Kidney (tissue), 14 donors: ENCODE measurements around the gene CXCL17. TPM values are rescaled to one million over a fixed set of nuclear protein-coding genes. Genes with fewer than 3 reads are reported as not detected.

ENCODE experiments used
- DNase-seq, 5 donors: peaks; one replicate each; pipeline ENCODE4 v3.0.0-alpha.2; 2013 to 2020
- FAIRE-seq: peaks from 2 replicates; lab custom pipeline; 2012; peaks lifted over from hg19 to GRCh38; lab: Jason Lieb, UNC
- H3K27ac ChIP-seq, 2 donors: one replicate each; pipeline ENCODE4 v1.7.0; 2013; ENCODE audit warnings: low read depth in 2 of 2, low read length in 2 of 2, inconsistent platforms in 1 of 2
- H3K27me3 ChIP-seq: one replicate; pipeline ENCODE4 v1.7.1; 2013; ENCODE audit warnings: low read length, inconsistent platforms; ENCODE audit not compliant: control insufficient read depth, insufficient read depth
- H3K36me3 ChIP-seq, 3 donors: one replicate each; pipeline versions ENCODE4 v1.7.0 to v1.7.1; 2013; ENCODE audit warnings: low read length in 3 of 3, control low read depth in 1 of 3, inconsistent platforms in 1 of 3; ENCODE audit not compliant: insufficient read depth in 3 of 3, control insufficient read depth in 2 of 3
- H3K4me1 ChIP-seq, 3 donors: one replicate each; pipeline versions ENCODE4 v1.7.0 to v1.7.1; 2013; ENCODE audit warnings: low read length in 3 of 3, inconsistent platforms in 1 of 3, low read depth in 1 of 3; ENCODE audit not compliant: control insufficient read depth in 2 of 3, insufficient read depth in 2 of 3
- H3K4me3 ChIP-seq, 3 donors: one replicate each; pipeline versions ENCODE4 v1.7.0 to v1.8.1; 2013; ENCODE audit warnings: low read length in 3 of 3, control low read depth in 1 of 3, inconsistent platforms in 1 of 3
- H3K9ac ChIP-seq, 3 donors: one replicate each; pipeline versions ENCODE4 v1.7.0 to v1.7.1; 2013; ENCODE audit warnings: low read length in 3 of 3, control low read depth in 1 of 3, inconsistent platforms in 1 of 3
- H3K9me3 ChIP-seq, 3 donors: one replicate each; pipeline versions ENCODE4 v1.7.0 to v1.7.1; 2013; ENCODE audit warnings: low read length in 3 of 3, control low read depth in 1 of 3, inconsistent platforms in 1 of 3; ENCODE audit not compliant: control insufficient read depth in 2 of 3, insufficient read depth in 1 of 3
- intact Hi-C: fragments of 100-400 bp; cut with DNase I; formaldehyde crosslinking; loops from one replicate; pipeline ENCODE4 v1.11.1; 2022
- polyA plus RNA-seq: library from polyadenylated mRNA; stranded (reverse); fragments of 350-450 nt; fragmentation: Illumina TruSeq; extraction: RNeasy Lipid Tissue Mini Kit (QIAGEN cat#74804); gene quantifications from one replicate; pipeline ENCODE4 v1.2.3, GENCODE V29; 2014; ENCODE audit warnings: low read depth, low replicate concordance; ENCODE audit not compliant: insufficient read depth
- total RNA-seq: library from RNA; stranded (reverse); fragmentation: NEBNext Ultra II Directional; extraction: Animal tissue kit (Norgen Biotek cat#: 25700); gene quantifications from one replicate; pipeline ENCODE4 v1.2.1, GENCODE V29; 2021
- TF ChIP-seq, protein P1 (sequence below): IDR thresholded peaks from 3 replicates; pipeline ENCODE4 v1.5.1; 2012; ENCODE audit warnings: mild to moderate bottlenecking, moderate library complexity, borderline replicate concordance; ENCODE audit not compliant: insufficient read depth; ENCODE audit errors: extremely low read depth
- donor health status: control.
- donor health status: control.
- donor health status: control.
- donor health status: control.
- donor health status: control.
- donor health status: DM: yes; HTN: yes; CAD: no.
- donor health status: Normal renal cell carcinoma (clear cell type).

The CXCL17 gene
- total and polyA plus RNA-seq, 2 donors from 2014 or later, result not detected

DNA sequence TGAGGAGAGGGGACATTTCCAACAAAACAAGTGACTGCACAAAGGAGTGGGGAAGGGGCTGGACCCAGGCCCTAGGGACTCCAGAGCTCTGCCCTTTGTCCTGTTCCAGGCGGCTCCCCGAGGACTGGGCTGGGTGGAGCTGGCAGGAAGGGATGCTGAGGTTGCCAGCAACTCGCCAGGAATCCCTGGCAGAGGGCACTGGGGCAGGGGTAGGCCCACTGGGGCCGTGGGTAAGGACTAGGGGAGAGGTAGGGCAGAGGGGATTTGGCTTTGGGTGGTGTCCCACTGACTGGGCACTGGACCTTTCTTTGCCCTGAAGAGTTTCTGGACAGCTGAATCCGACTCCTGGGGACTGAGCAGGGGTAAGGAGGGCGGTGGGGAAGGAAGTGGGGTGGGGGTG is 23.4 kb downstream of the CXCL17 start:
- Histone ChIP-seq H3K27ac (no peak overlapping the region), H3K27me3 (no peaks in the 10 kb centered on the region), H3K9me3 (no peaks in the 10 kb centered on the region), H3K36me3 (no peaks in the 10 kb centered on the region), H3K4me3 (no peak overlapping the region), H3K9ac (no peak overlapping the region), H3K4me1 (peaks cover 0 to 14% (median 8%) of the 10 kb centered on the region in 3 donors)
- intact Hi-C loops, result no loop called here
- TF ChIP-seq, protein P1, sequence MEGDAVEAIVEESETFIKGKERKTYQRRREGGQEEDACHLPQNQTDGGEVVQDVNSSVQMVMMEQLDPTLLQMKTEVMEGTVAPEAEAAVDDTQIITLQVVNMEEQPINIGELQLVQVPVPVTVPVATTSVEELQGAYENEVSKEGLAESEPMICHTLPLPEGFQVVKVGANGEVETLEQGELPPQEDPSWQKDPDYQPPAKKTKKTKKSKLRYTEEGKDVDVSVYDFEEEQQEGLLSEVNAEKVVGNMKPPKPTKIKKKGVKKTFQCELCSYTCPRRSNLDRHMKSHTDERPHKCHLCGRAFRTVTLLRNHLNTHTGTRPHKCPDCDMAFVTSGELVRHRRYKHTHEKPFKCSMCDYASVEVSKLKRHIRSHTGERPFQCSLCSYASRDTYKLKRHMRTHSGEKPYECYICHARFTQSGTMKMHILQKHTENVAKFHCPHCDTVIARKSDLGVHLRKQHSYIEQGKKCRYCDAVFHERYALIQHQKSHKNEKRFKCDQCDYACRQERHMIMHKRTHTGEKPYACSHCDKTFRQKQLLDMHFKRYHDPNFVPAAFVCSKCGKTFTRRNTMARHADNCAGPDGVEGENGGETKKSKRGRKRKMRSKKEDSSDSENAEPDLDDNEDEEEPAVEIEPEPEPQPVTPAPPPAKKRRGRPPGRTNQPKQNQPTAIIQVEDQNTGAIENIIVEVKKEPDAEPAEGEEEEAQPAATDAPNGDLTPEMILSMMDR, result no peak
- DNase-seq (peak in 1 of 5 donors; percentile 68), FAIRE-seq (no peak)

DNA sequence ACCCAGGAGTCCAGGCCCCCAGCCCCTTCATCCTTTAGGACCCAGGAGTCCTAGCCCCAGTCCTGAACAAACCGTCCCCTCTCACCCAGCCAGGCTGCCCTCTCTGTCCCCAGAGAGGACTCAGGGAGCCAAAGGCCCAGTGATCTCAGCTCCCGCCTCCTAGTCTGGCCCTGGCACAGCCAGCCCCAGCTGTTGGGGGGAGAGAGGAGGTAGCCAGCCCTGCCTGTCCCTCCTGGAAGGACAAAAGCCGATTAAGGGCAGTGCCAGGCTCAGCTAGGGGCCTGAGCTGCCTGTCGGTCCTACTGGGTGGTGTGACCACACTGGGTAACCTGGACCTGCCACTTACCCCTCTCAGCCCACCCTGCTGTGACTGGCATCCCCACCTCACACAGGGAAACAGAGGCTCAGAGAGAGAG is 30.1 kb downstream of the CXCL17 start:
- no peak for FAIRE-seq
- intact Hi-C loops, result no loop called here
- H3K27me3 ChIP-seq, result no peaks in the 10 kb centered on the region
- no peaks in the 10 kb centered on the region for H3K9me3 ChIP-seq
- TF ChIP-seq, protein P1, result no peak
- peak in 1 of 5 donors; percentile 45 for DNase-seq
- no peak overlapping the region for H3K4me3 ChIP-seq
- H3K36me3 ChIP-seq, result no peaks in the 10 kb centered on the region
- no peak overlapping the region for H3K27ac ChIP-seq
- H3K4me1 ChIP-seq, result no peaks in the 10 kb centered on the region
- no peak overlapping the region for H3K9ac ChIP-seq

DNA sequence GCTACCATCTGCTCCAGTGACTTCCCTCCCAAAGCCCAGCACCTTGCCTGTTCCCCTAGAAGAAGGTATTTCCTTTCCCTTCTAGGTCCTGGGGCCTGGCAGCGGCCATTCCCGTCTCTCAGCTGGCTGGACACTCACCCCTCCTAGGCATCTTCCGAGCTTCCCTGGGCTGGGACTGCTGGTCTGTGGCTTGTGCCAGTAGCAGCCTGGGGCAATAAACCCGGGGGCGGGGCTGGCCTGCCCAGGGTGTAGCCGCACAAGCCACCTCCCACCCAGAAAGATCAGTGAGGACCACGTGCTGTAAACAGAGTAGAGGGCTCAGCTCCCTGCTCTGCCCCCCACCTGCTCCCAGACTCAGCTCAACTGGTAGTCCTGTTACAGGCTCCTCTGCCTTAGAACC is 30.5 kb downstream of the CXCL17 start:
- FAIRE-seq, result no peak
- Histone ChIP-seq H3K4me3 (no peak overlapping the region), H3K9ac (no peak overlapping the region), H3K36me3 (no peaks in the 10 kb centered on the region), H3K9me3 (no peaks in the 10 kb centered on the region), H3K4me1 (no peaks in the 10 kb centered on the region), H3K27me3 (no peaks in the 10 kb centered on the region), H3K27ac (no peak overlapping the region)
- intact Hi-C loops, result no loop called here
- TF ChIP-seq, protein P1, result no peak
- peak in 4 of 5 donors; percentile 21 to 71 (median 48) for DNase-seq
